Nephron (organoid): ENCODE results near the gene FMO3.

Experiments
- H3K27ac Mint-ChIP-seq, 3 experiments: 2 replicates each; pipeline ENCODE4 v1.8.0; 2020; ENCODE audit warnings: mixed read lengths in 3 of 3, mild to moderate bottlenecking in 2 of 3, moderate library complexity in 1 of 3
- H3K27me3 Mint-ChIP-seq: 2 replicates; pipeline ENCODE4 v1.8.0; 2021; ENCODE audit warnings: low read depth, mild to moderate bottlenecking, moderate library complexity, mixed read lengths
- H3K36me3 Mint-ChIP-seq: 2 replicates; pipeline ENCODE4 v1.8.0; 2020; ENCODE audit warnings: low read depth, mixed read lengths
- H3K4me1 Mint-ChIP-seq: 2 replicates; pipeline ENCODE4 v1.8.0; 2020; ENCODE audit warnings: mixed read lengths
- H3K4me3 Mint-ChIP-seq, 3 experiments: 2 replicates each; pipeline ENCODE4 v1.8.0; 2020; ENCODE audit warnings: mild to moderate bottlenecking in 3 of 3, mixed read lengths in 3 of 3, moderate library complexity in 2 of 3
- H3K9me3 Mint-ChIP-seq: 2 replicates; pipeline ENCODE4 v1.8.0; 2020; ENCODE audit warnings: mixed read lengths
- CTCF ChIP-seq, 3 experiments: fragments of 200-600 bp; sonication (generic); IDR thresholded peaks; one replicate each; pipeline ENCODE4 v1.5.0; 2021; ENCODE audit warnings: antibody characterized with exemption in 3 of 3; ENCODE audit not compliant: unreplicated experiment in 3 of 3

Gene FMO3

DNA sequence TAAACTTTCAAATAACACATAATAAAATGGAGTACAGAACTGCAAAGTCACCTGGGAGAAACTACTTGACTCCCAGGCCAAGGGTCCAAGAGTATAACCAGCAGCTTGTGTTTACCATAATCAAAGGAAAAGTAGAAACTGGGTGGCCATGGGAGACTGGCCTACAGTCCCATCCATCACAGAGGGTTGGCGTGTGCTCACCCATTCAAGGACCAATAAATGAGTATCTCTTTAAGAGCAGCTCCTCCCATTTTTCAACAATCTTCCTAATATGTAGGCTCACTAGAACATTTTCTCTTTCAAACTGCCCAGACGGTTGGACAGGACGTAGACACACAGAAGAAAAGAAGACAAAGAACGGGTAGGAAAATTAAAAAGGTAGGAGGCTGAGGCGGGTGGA is at the start of gene FMO3:
Gene FMO3, plus strand, starts transcription at position 302 of the 400 bp plus-strand sequence. CDS start 1,754 bp downstream, outside the sequence.
- no peaks in the 10 kb centered on the region for H3K36me3 Mint-ChIP-seq
- peaks cover 3% of the 10 kb centered on the region for H3K4me1 Mint-ChIP-seq
- H3K4me3 Mint-ChIP-seq = no peak within 1 kb of the TSS
- H3K27ac Mint-ChIP-seq = no peak within 1 kb of the TSS
- no peaks in the 10 kb centered on the region for H3K27me3 Mint-ChIP-seq
- H3K9me3 Mint-ChIP-seq = no peaks in the 10 kb centered on the region
- TF ChIP-seq CTCF (IDR thresholded peaks at IDR 0.05; ENCODE audit: unreplicated experiment in 3 of 3) = no peak

DNA sequence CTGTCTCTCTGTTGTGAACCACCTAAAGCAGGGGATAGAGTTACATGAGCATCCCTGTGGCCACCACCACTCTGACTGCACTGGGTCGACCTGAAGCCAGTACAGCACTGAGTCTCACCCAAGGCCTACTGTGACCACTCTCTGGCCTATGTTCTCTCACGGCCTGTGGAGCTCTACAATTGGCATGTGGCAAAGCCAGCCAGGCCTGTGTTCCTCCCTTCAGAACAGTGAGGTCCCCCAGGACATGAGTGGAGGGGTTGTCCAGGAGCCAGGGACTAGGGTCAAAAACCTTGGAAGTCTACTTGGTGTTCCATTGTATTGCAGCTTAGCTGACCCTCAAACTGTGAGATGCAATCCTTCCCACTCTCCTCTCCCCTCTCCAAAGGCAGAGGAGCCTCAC is 42.7 kb upstream of the FMO3 start:
- Mint-ChIP-seq H3K27me3 (no peaks in the 10 kb centered on the region), H3K27ac (no peak overlapping the region), H3K4me1 (no peaks in the 10 kb centered on the region), H3K9me3 (peaks cover 37% of the 10 kb centered on the region), H3K36me3 (no peaks in the 10 kb centered on the region), H3K4me3 (no peak overlapping the region)
- no peak for TF ChIP-seq CTCF (IDR thresholded peaks at IDR 0.05; ENCODE audit: unreplicated experiment in 3 of 3)

GRCh38 chr1:171052977-171053376 is 37.7 kb upstream of the FMO3 start:
- Mint-ChIP-seq H3K27ac (no peak overlapping the region), H3K4me1 (no peaks in the 10 kb centered on the region), H3K36me3 (no peaks in the 10 kb centered on the region), H3K4me3 (no peak overlapping the region), H3K27me3 (no peaks in the 10 kb centered on the region), H3K9me3 (peaks cover 10% of the 10 kb centered on the region)
- TF ChIP-seq CTCF (IDR thresholded peaks at IDR 0.05; ENCODE audit: unreplicated experiment in 3 of 3) = no peak

DNA sequence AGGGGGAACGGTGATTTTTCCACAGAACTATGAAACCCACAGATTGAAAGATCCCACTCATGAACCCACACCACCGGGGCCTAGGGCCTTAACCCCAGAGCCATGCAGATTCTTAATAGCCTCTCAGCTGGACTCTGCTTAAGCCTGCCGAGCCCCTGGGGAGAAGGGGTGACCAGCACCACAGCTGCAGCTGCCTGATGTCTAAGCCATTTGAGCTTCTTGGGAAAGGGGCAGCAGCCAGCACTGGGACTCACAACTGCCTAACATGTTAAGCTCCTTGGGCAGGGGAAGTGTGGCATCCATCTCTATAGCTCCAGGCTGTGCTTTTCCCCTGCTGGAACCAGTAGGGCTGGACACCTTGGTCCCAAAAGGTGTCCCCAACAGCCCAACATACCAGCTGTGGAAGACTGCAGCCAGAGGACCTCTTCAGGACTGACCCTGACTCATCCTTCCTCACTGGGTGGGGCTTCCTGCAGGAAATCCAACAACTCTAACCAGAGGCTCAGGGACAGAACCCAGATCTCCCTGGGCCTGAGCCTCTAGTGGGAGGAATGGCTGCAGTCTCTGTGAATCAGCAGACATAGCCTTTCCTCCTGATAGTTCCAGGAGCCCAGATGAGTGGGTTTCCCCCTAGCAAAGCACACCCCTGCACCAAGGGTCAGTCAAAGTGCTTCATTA is 34.6 kb upstream of the FMO3 start:
- H3K9me3 Mint-ChIP-seq = peaks cover 7% of the 10 kb centered on the region
- H3K27me3 Mint-ChIP-seq = no peaks in the 10 kb centered on the region
- TF ChIP-seq CTCF (IDR thresholded peaks at IDR 0.05; ENCODE audit: unreplicated experiment in 3 of 3) = no peak
- no peak overlapping the region for H3K4me3 Mint-ChIP-seq
- no peaks in the 10 kb centered on the region for H3K36me3 Mint-ChIP-seq
- H3K4me1 Mint-ChIP-seq = no peaks in the 10 kb centered on the region
- no peak overlapping the region for H3K27ac Mint-ChIP-seq

DNA sequence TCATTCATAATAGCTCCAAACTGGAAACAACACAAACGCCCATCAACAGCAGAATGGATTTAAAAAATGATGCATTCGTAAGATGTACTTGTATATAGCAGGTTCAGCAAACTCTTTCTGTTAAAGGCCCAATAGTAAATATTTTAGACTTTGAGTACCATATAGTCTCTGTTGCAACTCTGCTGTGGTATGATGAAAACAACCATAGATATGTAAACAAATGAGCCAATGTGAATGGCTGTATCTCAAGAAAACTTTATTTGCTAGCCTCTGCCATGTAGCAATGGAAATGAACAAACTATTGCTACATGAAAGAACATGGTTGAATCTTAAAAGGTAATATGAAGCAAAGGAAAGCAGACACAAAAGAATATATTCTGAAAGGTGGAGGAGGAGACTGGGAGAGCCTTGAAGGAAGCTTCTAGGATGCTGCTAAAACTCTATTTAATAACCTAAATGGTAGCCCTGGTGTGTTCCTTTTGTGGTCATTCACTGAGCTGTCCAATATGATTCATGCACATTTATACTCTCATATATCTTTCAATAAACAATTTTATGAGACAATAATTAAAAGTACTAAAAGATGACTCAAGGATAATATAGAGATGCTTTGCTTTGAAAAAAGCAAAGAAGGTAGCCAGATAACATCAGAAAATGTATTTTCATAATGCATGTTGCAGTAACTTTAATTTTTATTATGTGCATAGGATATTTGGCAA is 29.1 kb upstream of the FMO3 start:
- no peaks in the 10 kb centered on the region for H3K4me1 Mint-ChIP-seq
- peaks cover 7% of the 10 kb centered on the region for H3K9me3 Mint-ChIP-seq
- no peaks in the 10 kb centered on the region for H3K36me3 Mint-ChIP-seq
- no peak overlapping the region for H3K4me3 Mint-ChIP-seq
- H3K27ac Mint-ChIP-seq = no peak overlapping the region
- peaks cover 3% of the 10 kb centered on the region for H3K27me3 Mint-ChIP-seq
- TF ChIP-seq CTCF (IDR thresholded peaks at IDR 0.05; ENCODE audit: unreplicated experiment in 3 of 3) = no peak

GRCh38 chr1:171062902-171063301 is 27.8 kb upstream of the FMO3 start:
- no peaks in the 10 kb centered on the region for H3K36me3 Mint-ChIP-seq
- TF ChIP-seq CTCF (IDR thresholded peaks at IDR 0.05; ENCODE audit: unreplicated experiment in 3 of 3) = no peak
- no peaks in the 10 kb centered on the region for H3K9me3 Mint-ChIP-seq
- H3K27ac Mint-ChIP-seq = no peak overlapping the region
- H3K27me3 Mint-ChIP-seq = peaks cover 3% of the 10 kb centered on the region
- no peak overlapping the region for H3K4me3 Mint-ChIP-seq
- H3K4me1 Mint-ChIP-seq = no peaks in the 10 kb centered on the region
